Suppressor macrophage treated with lipopolysaccharide for 4 hours (primary cell): Measurements from ENCODE around the gene PAM16.

ENCODE experiments used
- DNase-seq: peaks from one replicate; pipeline ENCODE4 v3.0.0-alpha.2; 2020

The PAM16 gene

GRCh38 chr16:4370570-4371356, 19.6 kb upstream of the PAM16 start:
- no peak for DNase-seq

GRCh38 chr16:4370151-4370550, 19.0 kb upstream of the PAM16 start:
- DNase-seq, result no peak

- no peak for DNase-seq
Measured at GRCh38 chr16:4369007-4369733, 18.0 kb upstream of the PAM16 start.

- no peak for DNase-seq
Measured at GRCh38 chr16:4367393-4367856, 16.3 kb upstream of the PAM16 start.

- DNase-seq, result no peak
Measured at GRCh38 chr16:4366016-4366415, 14.9 kb upstream of the PAM16 start.

DNA sequence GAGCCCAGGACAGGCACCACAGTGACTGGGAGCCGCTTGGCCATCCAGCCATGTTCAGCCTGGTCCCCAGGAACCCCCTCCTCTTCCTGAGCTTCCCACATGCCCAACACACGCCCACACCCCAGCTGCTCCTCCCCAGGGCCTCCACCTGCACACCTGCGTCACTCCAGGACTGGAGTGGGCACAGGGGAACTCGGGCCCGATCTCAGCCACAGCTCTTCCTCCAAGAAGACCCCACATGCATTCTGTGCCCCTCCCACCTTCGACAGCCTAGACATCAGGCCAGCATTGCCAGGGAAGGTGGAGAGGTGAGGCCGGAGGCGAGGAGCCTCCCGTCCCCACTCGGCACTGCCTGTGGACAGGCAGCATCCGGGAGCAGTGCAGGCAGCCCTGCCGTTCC, 14.5 kb upstream of the PAM16 start:
- no peak for DNase-seq

- no peak for DNase-seq
Measured at GRCh38 chr16:4365014-4365406, 13.9 kb upstream of the PAM16 start.

GRCh38 chr16:4364196-4365013, 13.3 kb upstream of the PAM16 start:
- no peak for DNase-seq

GRCh38 chr16:4362476-4363135, 11.5 kb upstream of the PAM16 start:
- no peak for DNase-seq

DNA sequence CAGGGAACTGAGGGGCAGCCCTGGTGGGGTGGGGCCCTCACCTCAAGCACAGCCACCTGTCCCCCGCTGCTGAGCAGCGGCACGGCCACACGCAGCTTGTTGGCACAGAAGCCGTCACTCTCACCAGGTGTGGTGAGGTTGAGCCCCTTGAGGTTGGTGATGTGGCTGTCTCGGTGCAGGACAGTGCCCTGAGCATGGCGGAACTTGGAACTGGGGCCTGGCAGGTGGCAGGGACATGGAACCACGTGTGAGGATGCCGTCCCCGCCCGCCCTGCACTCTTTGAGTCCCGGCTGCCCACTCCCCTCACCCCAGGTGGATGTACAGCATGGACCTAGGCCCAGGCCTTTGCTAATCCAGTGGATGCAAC, 10.8 kb upstream of the PAM16 start:
- DNase-seq, result no peak

- DNase-seq, result no peak
Measured at GRCh38 chr16:4361033-4361943, 10.2 kb upstream of the PAM16 start.

- no peak for DNase-seq
Measured at GRCh38 chr16:4360538-4361021, 9.5 kb upstream of the PAM16 start.

- DNase-seq, result no peak
Measured at GRCh38 chr16:4359914-4360313, 8.8 kb upstream of the PAM16 start.

GRCh38 chr16:4358831-4359561, 7.9 kb upstream of the PAM16 start:
- peak; percentile 56 for DNase-seq

DNA sequence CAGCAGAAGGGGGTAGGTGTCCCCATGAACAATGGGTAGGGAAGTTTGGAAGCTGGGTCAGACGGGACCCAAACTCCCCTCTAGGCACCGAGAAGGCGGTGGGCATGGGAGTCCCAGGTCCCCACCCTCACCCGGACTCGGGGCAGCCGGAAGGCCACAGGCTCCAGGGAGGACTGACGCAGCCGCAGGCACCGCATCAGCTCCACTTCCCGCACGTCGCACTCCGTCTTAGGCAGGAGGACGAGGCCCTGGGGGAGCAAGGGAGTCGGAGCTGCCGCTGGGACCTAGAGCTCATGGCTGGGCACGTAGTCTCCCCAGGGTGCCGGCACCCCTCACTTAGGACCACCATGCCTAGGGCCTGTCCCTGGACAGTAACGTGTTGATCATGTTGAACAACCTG, 7.1 kb upstream of the PAM16 start:
- DNase-seq, result no peak

DNA sequence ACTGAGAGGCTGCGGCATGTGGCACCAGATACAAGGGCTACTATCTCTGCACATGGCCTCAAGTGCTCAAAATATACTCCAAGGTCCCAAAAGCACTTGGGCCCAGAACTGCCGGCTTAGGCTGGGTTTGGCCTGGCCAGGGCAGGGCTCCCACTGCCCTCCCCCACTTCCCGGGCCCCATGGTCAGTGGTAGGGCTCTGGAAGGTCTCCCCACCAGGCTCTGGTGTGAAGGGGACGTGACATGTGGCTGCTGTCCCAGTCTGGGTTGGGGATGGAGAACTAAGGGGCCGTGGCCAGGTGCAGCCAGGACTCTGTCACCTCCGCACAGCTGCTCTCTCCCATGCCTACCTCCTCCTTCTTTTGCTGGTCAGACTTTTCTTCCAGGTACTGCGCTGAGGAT, 5.7 kb upstream of the PAM16 start:
- DNase-seq, result no peak

DNA sequence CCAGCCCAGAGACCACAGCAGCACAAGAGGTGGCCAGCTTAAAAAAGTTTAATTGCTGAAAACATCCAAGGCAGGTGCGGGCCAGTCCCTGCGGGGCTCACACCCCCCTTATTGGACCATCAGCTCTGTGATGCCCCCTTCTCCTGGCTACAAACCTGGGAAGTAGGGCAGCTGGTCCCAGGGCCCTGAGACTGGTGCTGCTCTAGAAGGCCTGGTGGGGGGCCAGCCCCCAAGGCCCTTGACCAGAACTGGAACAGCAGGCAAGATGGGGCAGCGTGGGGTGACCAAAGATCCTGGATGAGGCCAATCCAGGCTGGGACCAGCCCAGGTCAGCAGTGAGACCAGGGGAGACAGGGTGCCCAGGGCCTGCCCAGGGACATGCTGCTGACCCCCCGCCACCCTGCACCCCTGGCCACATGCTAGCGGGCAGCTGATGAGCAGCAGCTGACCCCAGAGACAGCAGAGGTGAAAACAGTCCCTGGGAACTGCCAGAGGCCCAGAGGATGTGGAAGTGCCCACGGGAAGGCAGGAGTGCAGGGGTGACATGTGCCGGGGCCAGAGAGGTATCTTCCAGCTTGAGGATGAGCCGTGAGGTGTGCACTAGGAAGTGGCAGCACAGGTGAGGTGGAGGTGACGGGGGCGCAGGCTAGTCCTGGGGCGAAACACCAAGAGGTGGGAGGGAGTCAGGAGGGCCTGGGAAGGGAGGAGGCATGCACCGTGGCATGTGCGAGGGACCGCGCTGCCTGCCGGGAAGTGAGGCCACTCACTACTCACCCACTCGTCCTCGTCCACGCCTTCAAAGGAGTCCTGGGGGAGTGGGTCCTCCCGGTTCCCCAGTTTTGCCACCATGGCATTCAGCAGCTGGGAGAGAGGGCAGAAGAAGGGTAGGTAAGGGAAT, 3.6 kb upstream of the PAM16 start:
- DNase-seq, result no peak

- no peak for DNase-seq
Measured at GRCh38 chr16:4353675-4354074, 2.6 kb upstream of the PAM16 start.

- DNase-seq, result no peak
Measured at GRCh38 chr16:4352843-4353242, 1.7 kb upstream of the PAM16 start.

DNA sequence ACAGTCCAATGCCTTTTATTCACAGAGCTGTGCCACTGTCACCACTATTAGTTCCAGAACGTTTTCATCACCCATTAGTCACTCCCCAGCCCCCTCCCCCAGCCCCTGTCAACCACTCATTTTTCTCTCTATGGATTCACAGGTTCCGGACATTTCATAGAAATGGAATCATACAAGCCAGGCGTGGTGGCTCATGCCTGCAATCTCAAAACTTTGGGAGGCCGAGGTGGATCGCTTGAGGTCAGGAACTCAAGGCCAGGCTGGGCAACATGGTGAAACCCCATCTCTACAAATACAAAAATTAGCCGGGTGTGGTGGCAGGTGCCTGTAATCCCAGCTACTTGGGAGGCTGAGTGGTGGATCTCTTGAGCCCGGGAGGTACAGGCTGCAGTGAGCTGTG, 759 bp upstream of the PAM16 start:
- DNase-seq, result no peak
